Measurements from ENCODE around the gene THRB.

The THRB gene

DNA sequence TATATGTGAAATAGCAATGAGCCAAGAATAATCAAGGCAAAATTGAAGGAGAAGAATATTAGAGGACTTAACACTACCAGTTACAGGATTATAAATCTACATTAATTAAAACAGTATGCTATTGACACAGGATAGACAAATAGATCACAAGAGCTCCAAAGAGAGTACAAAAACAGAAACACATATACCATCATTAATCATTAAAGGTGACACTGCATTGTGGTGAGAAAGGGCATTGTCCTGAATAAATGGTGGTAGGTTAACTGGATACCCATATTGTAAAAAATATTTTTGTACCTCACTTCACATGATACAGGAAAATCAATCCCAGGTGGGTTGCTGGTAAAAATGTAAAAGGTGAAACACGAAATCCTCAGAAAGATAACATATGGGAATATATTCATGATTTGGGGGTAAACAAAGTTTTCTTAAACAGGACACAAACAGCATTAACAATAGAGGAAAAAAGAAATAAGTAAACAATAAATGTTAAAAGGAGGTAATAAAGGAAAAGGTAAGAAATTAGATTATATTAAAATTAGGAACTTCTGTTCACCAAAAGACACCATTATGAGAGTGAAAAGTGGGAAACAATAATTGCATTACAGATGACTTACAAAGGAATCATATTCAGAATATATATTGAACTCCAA lies 145.2 kb downstream of the THRB start:
- DNase-seq (ENCODE audit: low read depth), result no peak

DNA sequence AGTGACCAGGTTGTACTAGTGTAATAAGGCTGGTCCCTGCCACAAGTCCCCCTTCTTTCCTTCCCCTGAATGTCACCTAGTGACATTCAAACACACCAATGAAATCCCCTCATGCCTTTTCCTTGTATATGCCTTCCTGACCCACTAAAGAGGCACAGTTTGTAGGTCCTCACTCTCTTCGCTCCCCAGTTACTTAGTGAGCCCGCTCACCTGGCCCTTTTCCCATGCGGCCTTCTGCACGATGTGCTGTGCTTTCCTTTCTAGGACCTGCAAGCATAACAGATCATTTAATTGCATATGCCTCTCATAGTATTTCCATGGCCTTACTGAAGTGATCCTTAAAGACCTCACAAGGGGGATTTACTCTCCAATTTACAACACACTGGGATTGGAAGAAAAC lies 146.3 kb downstream of the THRB start:
- no peak for DNase-seq (ENCODE audit: low read depth)

DNA sequence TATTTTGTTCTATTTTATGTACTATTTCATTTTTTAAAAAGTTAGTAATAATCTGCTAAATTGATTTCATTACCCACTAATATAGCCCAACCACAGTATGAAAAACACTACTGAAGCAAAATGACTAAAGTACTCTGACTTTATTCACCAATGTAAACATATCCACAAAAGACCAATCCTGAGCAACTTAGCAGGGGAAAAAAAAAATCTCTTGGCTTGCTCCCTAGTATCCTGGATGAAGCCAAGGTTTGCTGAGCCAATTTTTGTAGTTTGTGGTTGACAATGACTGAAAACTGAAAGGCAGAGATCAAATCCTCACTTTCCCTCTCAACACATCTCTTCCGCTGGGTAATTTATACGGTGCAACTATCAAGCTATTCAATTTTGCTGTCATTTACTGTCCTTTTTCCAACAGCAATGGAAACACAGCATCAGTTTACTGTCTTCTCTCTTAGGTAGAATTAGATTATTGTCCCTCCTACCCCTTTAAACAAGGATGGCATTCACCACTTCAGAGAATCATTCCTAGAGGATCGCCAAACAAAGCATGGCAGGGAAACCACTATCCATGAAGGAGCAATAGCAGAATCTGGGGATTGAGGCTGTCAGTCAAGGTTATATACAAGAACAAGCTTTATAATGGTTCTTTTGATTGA lies 149.7 kb downstream of the THRB start:
- DNase-seq (ENCODE audit: low read depth), result no peak

DNA sequence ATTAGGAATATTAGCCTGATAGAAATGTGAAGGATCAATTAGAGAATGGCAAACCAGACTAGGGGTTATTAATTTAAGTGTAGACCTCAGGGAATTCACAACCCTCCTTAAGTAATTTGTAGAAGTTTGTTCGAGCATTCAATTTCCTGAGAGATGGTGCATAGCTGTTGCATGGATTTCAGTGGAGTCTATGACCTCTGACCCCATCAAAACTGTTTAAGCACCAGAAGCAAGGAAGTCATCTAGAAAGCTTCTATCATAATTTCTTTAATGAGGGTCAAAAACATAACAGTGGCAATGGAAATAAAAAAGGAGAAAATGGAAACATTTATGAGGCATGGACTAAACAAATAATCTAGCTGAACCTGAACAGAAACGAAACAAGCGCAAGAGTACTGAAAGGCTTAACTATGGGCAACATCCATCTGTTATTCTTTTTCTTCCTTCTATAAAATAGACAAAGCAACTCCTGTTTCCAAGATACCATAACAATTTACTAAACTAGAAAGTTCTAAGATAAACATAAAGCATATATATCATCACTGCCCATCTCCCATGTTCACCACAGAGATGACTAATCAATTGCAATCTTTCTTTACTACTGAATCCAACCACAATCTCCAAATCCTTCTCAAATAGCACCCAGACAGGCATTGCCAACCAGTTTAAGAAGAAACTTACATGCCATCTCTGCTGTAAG lies 151.4 kb downstream of the THRB start:
- DNase-seq (ENCODE audit: low read depth), result no peak

DNA sequence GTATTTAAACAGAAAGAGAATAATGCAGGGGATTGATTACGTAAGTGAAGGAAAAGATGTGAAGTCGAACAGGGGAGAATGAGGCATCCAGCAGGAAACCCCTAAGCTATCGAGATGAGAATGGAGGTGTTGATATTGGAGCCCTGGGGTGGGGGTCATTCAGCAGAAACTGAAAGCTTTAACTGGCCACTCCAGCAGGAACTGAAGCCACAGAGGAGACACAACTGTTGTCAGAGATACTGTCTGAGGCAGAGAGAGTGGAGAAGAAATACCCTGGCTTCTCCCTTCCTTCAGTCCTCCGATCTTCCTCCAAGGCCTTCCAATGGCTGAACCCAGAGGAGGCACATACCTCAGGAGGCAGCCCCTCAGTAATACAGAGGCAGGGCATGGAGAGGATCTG lies 152.4 kb downstream of the THRB start:
- no peak for DNase-seq (ENCODE audit: low read depth)

DNA sequence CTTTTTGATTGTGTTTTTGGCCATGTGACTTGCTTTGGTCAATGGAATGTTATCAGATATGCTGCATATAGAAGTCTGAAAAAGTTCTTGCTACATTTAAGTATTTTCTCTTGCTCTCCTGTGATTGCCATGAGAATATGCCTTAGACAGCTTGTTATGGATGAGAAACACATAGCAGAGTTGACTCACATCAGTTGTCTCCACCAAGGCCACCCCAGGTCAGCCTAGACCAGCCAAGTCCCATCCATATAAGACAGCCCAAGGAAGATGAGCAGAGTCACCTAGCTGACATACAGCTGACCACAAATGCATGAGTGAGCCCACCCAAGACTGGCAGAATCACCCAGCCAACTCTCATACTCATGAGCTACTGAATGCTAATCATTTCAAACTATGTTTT lies 153.0 kb downstream of the THRB start:
- no peak for DNase-seq (ENCODE audit: low read depth)

DNA sequence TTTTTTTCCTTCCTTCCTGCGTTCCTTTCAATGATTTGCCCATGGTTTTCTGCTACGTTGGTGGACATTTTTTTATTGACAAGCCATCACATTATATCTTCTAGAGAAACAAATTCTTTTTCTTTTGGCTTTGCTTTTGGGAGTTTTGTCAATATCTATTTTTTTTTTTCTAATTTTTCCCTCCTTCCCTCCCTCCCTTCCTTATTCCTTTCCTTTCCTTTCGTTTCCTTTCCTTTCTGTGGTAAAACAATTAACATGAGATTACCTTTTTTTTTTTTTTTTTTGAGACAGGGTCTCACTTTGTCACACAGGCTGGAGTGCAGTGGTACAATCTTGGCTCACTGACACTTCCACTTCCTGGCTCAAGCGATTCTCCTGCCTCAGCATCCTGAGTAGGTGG lies 153.7 kb downstream of the THRB start:
- DNase-seq (ENCODE audit: low read depth), result no peak

DNA sequence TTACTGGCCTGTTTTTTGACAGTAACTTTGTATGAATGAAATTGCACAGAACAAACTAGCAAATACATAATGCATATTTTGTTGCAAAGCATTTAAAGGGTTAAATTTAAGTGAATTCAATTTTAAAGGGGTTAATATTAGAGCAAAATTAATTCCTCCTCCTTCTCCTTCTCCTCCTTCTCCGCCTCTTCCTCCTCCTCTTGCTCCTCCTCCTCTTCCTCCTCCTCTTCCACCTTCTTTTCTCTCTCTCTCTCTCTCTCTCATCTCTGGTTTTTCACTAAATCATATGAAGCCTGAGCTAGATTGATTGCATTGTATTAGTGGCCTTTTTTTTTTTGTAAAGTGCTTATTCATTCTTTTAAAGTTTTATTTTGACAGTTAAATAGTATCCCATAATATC lies 154.5 kb downstream of the THRB start:
- no peak for DNase-seq (ENCODE audit: low read depth)

DNA sequence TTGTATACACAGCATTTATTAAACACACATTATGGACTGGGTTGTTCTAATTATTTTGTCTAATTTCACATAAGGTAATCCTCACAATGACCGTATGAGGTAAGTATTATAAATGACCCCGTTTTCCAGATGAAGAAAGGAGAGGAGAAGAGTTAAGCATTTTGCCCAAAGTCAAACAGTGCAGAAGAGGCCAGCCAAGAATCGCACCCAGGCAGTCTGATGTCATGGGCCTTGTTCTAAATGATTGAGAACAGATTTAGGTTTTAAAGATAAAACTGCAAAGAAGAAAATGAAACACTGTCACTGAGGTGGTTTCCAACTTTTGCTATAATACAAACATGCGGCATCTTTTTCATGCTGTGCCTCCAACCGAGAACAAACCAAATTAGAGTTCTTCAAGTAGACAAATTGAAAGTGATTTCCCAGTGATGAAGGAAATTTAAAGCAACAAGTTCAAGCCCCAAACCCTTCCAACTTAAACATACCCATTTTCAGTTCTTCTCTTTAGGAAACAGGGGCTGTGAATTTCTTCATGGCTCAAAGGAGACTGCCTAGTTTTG lies 155.3 kb downstream of the THRB start:
- DNase-seq (ENCODE audit: low read depth), result no peak

DNA sequence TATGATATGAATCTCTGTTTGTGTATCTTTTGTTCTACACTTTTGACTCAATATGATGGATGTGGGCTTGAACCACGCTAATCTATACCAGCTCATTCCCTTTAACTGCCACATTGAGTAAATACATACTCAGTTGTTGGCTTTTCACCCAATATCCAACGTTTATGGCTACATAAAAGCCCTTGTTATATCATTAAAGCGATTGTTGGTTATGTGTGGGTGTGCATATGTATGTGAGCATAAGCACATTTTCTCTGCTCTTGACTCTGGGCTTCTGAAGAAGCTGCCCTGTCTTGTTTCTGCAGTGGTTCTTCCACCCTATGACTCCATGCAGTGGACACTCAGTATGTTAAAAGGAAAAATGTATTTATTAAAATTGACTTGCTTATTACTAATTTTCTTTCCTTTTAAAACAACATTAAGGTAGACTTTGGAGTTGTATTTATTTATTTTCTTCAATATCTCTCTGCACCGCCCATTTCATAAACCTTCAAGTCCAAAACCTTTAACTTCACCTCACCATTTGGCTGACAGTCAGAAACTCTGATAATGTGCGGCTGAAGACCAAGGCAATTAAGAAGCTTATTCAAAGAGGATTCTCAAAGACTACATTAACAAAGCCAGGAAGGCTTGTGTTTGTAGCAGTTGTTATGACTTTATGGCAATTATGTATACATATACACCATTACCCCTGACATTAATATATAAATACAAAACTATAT lies 156.1 kb downstream of the THRB start:
- no peak for DNase-seq (ENCODE audit: low read depth)

DNA sequence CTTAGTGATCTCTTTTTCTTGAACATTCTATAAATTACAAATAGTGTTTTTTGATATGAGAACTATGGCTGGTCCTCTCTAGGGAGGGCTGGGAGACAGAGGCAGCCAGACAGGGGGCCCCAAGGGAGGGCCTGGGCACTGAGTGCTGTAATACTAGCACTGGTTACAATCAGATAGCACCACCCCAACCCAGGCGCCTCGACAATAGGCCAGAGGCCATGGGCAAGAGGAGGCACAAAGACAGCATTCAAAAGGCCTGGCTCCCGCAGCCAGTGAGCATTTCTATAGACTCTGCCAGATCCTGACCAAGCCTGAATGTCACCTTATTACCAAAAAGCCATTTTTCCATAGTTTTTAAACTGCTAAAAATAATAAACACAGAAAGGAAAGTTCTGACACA lies 158.5 kb downstream of the THRB start:
- DNase-seq (ENCODE audit: low read depth), result no peak

DNA sequence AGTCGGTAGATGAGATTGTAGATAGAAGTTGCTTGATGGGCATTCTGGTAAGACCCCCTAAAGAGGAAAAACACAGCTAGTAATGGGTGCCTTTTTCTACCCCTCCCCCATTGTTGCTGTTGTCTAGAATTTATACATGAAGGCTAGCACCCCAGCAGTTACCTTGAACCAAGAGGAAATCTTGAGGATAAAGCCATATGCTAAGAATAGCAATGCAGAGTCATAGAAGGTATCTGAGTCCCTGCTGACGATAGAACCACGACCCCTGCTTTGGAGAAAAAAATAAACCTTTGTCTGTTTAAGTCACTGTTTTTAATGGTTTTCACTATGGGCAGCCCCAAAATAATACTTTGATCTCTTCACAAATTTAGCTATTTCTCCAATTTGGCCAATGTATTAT lies 162.6 kb downstream of the THRB start:
- no peak for DNase-seq (ENCODE audit: low read depth)

DNA sequence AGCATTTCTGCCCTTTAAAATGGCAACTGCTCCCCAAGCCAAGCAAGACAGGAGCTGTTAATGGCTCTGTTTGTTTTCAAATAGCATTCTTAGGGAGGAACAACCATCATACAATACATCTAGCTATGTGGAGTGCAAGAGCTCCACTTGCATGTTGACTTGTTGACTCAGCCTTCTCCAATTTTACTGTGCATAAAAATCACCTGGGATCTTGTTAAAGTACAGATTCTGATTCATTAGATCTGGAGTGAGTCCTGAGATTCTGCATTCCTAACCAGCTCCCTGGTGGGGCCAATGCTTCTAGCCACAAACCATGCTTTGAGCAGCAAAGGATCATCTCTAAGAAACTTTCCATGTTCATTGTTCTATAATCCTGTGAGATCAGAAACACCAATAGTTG lies 171.4 kb downstream of the THRB start:
- no peak for DNase-seq (ENCODE audit: low read depth)

DNA sequence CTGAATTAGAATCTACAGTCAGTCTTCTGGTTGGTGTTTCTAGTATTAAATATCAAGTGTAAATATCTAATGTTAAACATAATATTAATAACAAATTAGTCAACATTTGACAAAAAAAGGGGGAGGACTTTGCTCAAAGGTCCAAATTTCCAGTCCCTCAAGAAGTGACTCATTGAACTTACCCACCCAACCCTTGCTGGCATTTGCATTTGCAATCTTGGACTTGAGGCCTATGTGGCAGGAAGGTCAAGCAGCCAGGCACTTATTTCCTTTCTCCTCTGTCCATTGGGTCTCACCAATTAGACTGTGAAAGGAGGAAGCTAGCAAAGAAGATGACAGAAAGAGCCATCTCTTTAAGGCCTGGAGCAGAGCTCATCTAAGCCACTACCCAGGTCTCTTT lies 174.0 kb downstream of the THRB start:
- no peak for DNase-seq (ENCODE audit: low read depth)

DNA sequence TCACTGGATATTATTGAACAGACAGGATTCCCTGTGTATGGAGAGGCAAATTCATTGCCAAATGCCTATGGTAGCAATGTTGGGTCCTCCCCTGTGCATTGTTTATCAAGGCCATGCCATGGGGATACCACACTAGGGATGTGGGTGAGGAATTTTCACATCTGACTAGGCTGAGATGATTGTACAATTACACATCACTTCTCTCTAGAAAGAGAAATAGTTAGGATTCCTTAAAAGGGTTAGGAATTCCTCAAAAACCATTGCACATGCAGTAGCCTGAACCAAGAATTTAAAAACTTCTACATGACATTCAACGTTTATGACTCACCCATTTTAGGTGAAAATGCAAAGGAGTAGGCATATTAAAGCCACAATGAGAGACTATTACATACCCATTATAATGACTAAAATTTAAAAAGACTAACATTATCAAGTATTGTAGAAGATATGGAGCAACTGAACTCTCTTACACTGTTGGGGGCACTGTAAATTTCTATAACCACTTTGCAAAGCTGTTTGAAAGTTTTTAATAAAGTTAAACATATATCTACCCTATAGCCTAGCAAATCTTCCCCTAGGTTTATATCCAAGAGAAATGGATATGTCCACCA lies 175.9 kb downstream of the THRB start:
- DNase-seq (ENCODE audit: low read depth), result no peak

DNA sequence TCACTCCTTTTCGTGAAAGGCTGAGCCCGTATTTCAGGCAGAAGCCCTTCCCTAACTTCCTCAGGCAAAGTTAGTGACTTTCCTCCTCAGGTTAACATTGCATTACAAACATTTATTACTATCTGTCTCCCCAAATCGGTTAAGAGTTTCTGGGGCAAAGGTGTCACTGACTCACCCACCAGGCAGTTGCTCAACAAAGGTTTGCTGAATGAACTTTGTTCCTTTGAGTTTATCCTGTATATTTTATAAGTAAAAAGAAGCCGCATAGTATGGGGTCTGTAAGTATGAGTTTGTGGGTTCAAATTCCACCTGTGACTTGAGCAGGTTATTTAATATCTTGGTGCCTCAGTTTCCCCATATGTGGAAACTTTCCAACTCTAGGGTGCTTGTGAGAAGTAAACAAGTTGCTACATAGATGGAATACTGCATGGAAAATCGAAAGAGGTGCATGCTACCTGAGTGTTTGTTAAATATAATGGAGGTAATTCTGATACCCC lies 177.7 kb downstream of the THRB start:
- no peak for DNase-seq (ENCODE audit: low read depth)

DNA sequence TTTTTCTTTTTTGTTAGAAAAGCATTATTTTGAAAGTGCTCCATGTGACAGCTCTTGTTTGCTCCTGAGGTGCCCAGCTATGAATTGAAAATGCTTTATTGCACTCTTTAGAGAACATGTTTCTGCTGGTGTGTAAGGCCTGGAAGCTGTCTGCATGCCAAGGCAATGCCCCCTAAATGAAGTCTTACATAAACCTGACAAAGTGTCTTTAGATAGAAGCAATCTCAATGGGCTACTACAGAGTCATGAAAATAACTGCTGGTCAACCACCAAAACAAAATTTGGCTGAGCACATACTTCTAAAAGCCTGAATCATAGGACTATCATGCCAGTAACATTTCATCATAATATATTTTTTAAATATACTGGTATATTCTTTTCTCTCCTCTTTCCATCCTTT lies 178.7 kb downstream of the THRB start:
- no peak for DNase-seq (ENCODE audit: low read depth)

DNA sequence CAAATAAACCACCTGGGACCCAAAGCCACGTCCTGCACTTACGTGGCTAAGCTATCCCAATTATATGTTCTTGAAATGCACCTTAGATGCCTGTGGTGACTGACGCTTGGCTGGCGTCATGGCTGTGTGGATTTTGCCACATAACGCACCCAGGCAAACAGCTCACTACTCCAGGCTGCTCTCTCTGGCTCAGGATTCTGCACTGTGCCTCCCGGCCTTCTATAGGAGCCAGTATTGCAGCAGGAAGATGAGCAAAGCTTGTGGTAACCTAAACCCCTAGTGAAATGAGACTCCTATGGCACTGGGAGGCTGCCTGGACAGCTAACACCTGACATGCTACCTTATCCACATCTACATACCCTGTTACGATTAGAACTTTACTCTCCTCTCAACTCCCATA lies 179.3 kb downstream of the THRB start:
- DNase-seq (ENCODE audit: low read depth), result no peak

DNA sequence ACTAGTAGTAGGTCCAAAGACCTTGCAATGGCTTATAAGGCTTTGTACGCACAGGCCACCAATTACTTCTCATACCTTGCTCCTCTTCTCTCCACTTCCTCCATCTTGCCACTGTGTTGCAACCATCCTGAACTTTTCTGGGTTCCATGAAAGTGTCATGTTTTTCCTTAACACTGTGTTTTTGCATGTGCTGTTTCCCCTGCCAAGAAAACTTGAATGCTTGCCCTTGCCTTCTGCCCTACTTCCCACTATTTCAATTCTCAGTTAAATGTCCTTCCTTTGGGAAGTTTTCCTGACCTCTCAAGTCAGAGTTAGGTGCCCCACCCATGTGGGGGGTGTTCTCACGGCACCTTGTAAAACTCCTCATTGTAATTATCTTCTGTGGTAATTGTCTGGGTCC lies 182.8 kb downstream of the THRB start:
- DNase-seq (ENCODE audit: low read depth), result no peak

DNA sequence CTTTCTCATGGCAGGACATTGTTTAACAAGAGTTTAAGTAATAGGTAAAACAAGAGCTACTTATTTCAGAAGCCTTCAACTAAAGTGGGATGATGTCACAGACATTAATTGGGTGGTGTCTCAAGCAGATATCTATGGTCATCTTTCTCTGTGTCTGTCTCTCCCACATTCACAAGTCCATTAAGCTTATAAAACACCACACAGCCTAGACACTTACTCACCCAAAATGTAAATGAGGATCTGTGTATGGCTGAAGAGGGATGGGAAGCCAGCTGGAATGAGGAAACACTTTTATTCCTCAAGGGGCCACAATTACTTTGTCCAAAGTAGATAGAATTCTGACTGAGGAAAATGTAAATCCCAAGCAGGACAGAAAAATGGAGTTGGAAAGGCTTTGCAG lies 183.8 kb downstream of the THRB start:
- no peak for DNase-seq (ENCODE audit: low read depth)

DNA sequence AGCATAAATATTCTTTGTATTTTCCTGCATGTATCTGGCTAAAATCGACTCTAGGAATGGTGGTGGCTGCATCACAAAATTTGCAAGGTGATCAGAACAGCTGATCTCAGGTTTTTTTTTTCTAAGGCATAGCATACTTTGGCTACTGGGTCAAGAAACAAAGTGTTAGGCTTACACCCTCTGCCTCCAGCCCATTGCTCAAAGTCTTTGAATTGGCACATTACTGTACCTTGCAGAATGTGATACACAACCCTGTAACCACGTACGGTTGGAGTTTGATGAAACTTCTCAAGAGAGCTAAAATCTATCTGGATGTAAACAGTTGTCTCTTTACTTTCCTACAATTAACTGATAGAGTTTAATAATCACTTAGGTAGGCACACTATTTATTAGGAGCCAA lies 188.1 kb downstream of the THRB start:
- DNase-seq (ENCODE audit: low read depth), result no peak

Measured in activated T-cell treated with anti-CD3 and anti-CD28 coated beads for 48 hours (primary cell).